ENCODE results near the gene EPGN.

The EPGN gene

GRCh38 chr4:74305000-74305399 is 3.3 kb upstream of the EPGN start:
- H3K4me3 ChIP-seq (ENCODE audit: low read depth, low read length), result no peak overlapping the region
- TF ChIP-seq CTCF (IDR thresholded peaks at IDR 0.05; ENCODE audit: low read depth, low read length, missing control alignments), result no peak
- no peak for DNase-seq (ENCODE audit: low read depth)

GRCh38 chr4:74307170-74307569 is 1.1 kb upstream of the EPGN start:
- no peak for TF ChIP-seq CTCF (IDR thresholded peaks at IDR 0.05; ENCODE audit: low read depth, low read length, missing control alignments)
- H3K4me3 ChIP-seq (ENCODE audit: low read depth, low read length), result no peak overlapping the region
- no peak for DNase-seq (ENCODE audit: low read depth)

- TF ChIP-seq CTCF (IDR thresholded peaks at IDR 0.05; ENCODE audit: low read depth, low read length, missing control alignments), result no peak
- no peak overlapping the region for H3K4me3 ChIP-seq (ENCODE audit: low read depth, low read length)
- no peak for DNase-seq (ENCODE audit: low read depth)
Observed at GRCh38 chr4:74309223-74309622, 953 bp downstream of the EPGN start.

- TF ChIP-seq CTCF (IDR thresholded peaks at IDR 0.05; ENCODE audit: low read depth, low read length, missing control alignments), result peak; percentile 55
- peak; percentile 42 for DNase-seq (ENCODE audit: low read depth)
- no peak overlapping the region for H3K4me3 ChIP-seq (ENCODE audit: low read depth, low read length)
Observed at GRCh38 chr4:74311696-74312313, 3.5 kb downstream of the EPGN start.

GRCh38 chr4:74314329-74314728 is 6.1 kb downstream of the EPGN start:
- no peak for DNase-seq (ENCODE audit: low read depth)
- no peak for TF ChIP-seq CTCF (IDR thresholded peaks at IDR 0.05; ENCODE audit: low read depth, low read length, missing control alignments)

DNA sequence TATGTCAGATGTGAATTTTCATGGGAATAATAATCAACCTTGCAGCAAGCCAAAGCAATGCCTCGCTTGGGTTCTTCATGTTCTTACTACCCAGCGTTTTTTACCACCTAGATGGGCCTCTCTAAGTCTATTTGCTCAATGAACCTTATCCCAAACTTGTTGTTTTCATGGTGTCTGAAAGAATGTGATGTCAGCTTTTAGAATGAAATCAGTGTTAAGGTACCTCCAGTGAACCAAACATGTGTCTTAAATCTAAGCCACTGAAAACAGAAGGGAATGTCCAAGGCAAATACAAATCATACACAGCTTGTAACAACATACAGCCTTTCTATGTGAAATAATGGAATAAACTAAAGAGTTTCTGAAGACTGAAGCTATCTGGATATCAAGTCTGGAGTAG is 6.7 kb downstream of the EPGN start:
- DNase-seq (ENCODE audit: low read depth), result no peak
- H3K4me3 ChIP-seq (ENCODE audit: low read depth, low read length), result no peak overlapping the region
- TF ChIP-seq CTCF (IDR thresholded peaks at IDR 0.05; ENCODE audit: low read depth, low read length, missing control alignments), result no peak

More at GRCh38 chr4:74314329-74314728, 6.1 kb downstream of the EPGN start:
- no peak overlapping the region for H3K4me3 ChIP-seq (ENCODE audit: low read depth, low read length)

- no peak overlapping the region for H3K4me3 ChIP-seq (ENCODE audit: low read depth, low read length)
- TF ChIP-seq CTCF (IDR thresholded peaks at IDR 0.05; ENCODE audit: low read depth, low read length, missing control alignments), result no peak
- DNase-seq (ENCODE audit: low read depth), result no peak
Observed at GRCh38 chr4:74315376-74315775, 7.1 kb downstream of the EPGN start.

All from GM12864 (cell line).